Uterus (tissue), 2 donors: ENCODE results near the gene PBX1.

Source experiments
- POLR2A ChIP-seq, 2 donors: fragments of 450-650 bp; IDR thresholded peaks; one replicate each; pipeline ENCODE4 v1.6.1; 2016; ENCODE audit warnings: antibody characterized with exemption in 2 of 2, mild to moderate bottlenecking in 1 of 2, moderate library complexity in 1 of 2
- TF ChIP-seq, protein P1 (sequence below), 4 experiments: fragments of 200-600 bp in 2 of 4; fragments of 450-650 bp in 2 of 4; sonication (generic) in 2 of 4; IDR thresholded peaks; one replicate each; pipeline ENCODE4 v1.5.1; 2016 to 2019; ENCODE audit warnings: antibody characterized with exemption in 4 of 4, mild to moderate bottlenecking in 2 of 4, moderate library complexity in 1 of 4

DNA sequence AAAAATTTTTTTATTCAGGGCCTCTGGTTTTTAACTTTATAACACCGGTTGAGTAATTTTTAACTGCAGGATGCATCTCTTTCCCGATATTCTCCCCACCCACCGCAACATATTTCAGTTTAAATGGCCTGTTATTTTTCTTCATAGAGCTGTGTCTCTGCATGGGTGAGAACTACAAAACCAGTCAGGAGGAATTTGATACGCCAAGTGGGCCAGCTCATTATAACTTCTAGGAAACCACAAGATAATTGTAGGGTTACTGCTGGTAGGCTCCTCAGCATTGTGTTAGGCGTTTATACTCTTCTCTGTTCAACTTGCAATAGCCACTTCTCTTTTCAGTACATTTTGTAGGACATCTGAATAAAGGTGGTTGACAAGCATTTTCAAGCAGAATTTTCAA is 169.7 kb downstream of the PBX1 start:
- TF ChIP-seq, protein P1, sequence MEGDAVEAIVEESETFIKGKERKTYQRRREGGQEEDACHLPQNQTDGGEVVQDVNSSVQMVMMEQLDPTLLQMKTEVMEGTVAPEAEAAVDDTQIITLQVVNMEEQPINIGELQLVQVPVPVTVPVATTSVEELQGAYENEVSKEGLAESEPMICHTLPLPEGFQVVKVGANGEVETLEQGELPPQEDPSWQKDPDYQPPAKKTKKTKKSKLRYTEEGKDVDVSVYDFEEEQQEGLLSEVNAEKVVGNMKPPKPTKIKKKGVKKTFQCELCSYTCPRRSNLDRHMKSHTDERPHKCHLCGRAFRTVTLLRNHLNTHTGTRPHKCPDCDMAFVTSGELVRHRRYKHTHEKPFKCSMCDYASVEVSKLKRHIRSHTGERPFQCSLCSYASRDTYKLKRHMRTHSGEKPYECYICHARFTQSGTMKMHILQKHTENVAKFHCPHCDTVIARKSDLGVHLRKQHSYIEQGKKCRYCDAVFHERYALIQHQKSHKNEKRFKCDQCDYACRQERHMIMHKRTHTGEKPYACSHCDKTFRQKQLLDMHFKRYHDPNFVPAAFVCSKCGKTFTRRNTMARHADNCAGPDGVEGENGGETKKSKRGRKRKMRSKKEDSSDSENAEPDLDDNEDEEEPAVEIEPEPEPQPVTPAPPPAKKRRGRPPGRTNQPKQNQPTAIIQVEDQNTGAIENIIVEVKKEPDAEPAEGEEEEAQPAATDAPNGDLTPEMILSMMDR (IDR thresholded peaks at IDR 0.05), result no peak
- TF ChIP-seq POLR2A (IDR thresholded peaks at IDR 0.05), result no peak
